Measurements from ENCODE around the gene LHFPL3. TPM values are rescaled to one million over a fixed set of nuclear protein-coding genes. Genes with fewer than 3 reads are reported as not detected.
A peak's percentile ranks its signal among the peaks of the same experiment; 100 is the strongest.

LHFPL3 gene
- total RNA-seq, 1 donor from 2014 or later: 0.30 TPM

DNA sequence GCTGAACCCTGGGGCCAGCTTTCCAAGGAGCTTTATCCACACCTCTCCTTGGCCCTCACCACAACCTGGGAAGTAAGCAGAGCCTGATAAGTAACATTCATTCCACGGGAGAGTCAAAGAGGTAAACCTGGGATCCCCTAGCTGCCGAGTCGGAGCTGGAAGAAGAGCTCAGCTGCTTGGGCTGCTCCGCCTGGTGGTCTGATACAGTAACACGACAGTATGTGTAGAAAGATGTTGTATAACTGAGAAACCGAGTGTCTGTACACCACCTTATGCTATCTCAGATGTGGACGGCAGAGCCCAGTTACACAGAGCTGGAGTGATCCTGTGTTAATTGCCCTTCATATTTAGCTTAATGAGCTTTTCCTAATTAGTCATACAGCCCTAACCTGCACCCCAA lies 534.3 kb downstream of the LHFPL3 start:
- peak; percentile 67 for DNase-seq (ENCODE audit: low spot score)
- no peaks in the 10 kb centered on the region for H3K36me3 ChIP-seq
- no peaks in the 10 kb centered on the region for H3K4me1 Mint-ChIP-seq
- H2AFZ ChIP-seq (replicated peaks): peak overlapping the region; percentile 32
- no peaks in the 10 kb centered on the region for H3K27me3 Mint-ChIP-seq (ENCODE audit: insufficient read depth, low read depth)
- H3K79me2 ChIP-seq (ENCODE audit: low read depth): no peaks in the 10 kb centered on the region
- no peak overlapping the region for H3K27ac Mint-ChIP-seq
- H3F3A ChIP-seq (ENCODE audit: low read depth): no peaks in the 10 kb centered on the region
- H3K27me3 ChIP-seq: peaks cover 27% of the 10 kb centered on the region
- H3K4me2 ChIP-seq: no peak overlapping the region
- no peaks in the 10 kb centered on the region for H3K4me1 ChIP-seq
- peaks cover 10% of the 10 kb centered on the region for H3K9me3 Mint-ChIP-seq
- H3K36me3 Mint-ChIP-seq: no peaks in the 10 kb centered on the region
- H3K9ac ChIP-seq: no peak overlapping the region
- TF ChIP-seq, protein P1, sequence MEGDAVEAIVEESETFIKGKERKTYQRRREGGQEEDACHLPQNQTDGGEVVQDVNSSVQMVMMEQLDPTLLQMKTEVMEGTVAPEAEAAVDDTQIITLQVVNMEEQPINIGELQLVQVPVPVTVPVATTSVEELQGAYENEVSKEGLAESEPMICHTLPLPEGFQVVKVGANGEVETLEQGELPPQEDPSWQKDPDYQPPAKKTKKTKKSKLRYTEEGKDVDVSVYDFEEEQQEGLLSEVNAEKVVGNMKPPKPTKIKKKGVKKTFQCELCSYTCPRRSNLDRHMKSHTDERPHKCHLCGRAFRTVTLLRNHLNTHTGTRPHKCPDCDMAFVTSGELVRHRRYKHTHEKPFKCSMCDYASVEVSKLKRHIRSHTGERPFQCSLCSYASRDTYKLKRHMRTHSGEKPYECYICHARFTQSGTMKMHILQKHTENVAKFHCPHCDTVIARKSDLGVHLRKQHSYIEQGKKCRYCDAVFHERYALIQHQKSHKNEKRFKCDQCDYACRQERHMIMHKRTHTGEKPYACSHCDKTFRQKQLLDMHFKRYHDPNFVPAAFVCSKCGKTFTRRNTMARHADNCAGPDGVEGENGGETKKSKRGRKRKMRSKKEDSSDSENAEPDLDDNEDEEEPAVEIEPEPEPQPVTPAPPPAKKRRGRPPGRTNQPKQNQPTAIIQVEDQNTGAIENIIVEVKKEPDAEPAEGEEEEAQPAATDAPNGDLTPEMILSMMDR (IDR thresholded peaks at IDR 0.05): peak; percentile 59
- TF ChIP-seq EZH2phosphoT487 (IDR thresholded peaks at IDR 0.05): no peak
- peaks cover 7% of the 10 kb centered on the region for H3K9me3 ChIP-seq (ENCODE audit: low read depth)
- no peak overlapping the region for H3K27ac ChIP-seq
- no peak overlapping the region for H3K4me3 ChIP-seq
- H3K4me3 Mint-ChIP-seq: no peak overlapping the region
- H4K20me1 ChIP-seq (ENCODE audit: low read depth): no peaks in the 10 kb centered on the region

DNA sequence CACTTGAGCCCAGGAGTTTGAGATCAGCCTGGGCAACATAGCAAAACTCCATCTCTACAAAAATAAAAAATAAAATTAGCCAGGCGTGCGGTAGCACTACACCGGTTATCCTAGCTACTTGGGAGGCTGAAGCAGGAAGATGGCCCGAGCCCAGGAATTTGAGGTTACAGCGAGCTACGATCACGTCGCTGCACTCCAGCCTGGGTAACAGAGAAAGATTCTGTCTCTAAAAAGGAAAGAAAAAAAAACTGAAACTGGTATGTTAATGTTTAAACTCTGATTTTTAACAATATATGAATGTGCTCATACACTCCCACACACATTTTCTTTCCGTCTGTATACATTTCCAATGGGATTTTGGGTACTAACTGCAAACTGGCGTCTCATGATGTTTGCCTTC lies 545.0 kb downstream of the LHFPL3 start:
- TF ChIP-seq EZH2phosphoT487 (IDR thresholded peaks at IDR 0.05): no peak
- no peak for TF ChIP-seq EZH2 (IDR thresholded peaks at IDR 0.05)
- TF ChIP-seq, protein P1 (IDR thresholded peaks at IDR 0.05): no peak
- H3K4me1 ChIP-seq: no peaks in the 10 kb centered on the region
- H3K36me3 Mint-ChIP-seq: no peaks in the 10 kb centered on the region
- no peak for DNase-seq (ENCODE audit: low spot score)
- no peak overlapping the region for H3K4me3 Mint-ChIP-seq
- no peaks in the 10 kb centered on the region for H3K27me3 ChIP-seq
- H3K9ac ChIP-seq: no peak overlapping the region
- H3K4me3 ChIP-seq: no peak overlapping the region
- no peak overlapping the region for H2AFZ ChIP-seq (replicated peaks)
- no peak overlapping the region for H3K4me2 ChIP-seq
- H3K27me3 Mint-ChIP-seq (ENCODE audit: insufficient read depth, low read depth): no peaks in the 10 kb centered on the region
- no peaks in the 10 kb centered on the region for H3K9me3 ChIP-seq (ENCODE audit: low read depth)
- H3K27ac ChIP-seq: no peak overlapping the region
- H3F3A ChIP-seq (ENCODE audit: low read depth): no peaks in the 10 kb centered on the region
- H3K4me1 Mint-ChIP-seq: no peaks in the 10 kb centered on the region
- no peaks in the 10 kb centered on the region for H3K79me2 ChIP-seq (ENCODE audit: low read depth)
- no peaks in the 10 kb centered on the region for H3K36me3 ChIP-seq
- H3K27ac Mint-ChIP-seq: no peak overlapping the region
- H4K20me1 ChIP-seq (ENCODE audit: low read depth): no peaks in the 10 kb centered on the region
- H3K9me3 Mint-ChIP-seq: no peaks in the 10 kb centered on the region

DNA sequence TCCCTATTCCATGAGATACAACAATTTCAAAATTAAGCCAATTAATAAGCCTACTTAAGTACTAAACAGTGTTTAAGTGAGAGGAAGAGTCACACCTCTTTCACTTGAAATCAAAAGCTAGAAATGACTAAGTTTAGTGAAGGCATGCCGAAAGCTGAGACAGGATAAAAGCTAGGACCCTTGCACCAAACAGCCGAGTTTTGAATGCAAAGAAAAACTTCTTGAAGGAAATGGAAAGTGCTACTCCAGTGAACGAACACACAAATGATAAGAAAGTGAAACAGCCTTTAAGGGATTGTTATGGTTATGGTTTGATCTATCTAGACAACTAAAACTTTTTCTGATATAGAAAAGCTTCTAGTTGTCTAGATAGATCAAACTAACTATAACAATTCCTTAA lies 550.2 kb downstream of the LHFPL3 start:
- no peaks in the 10 kb centered on the region for H3F3A ChIP-seq (ENCODE audit: low read depth)
- Mint-ChIP-seq H3K4me3 (no peak overlapping the region), H3K4me1 (peaks cover 2% of the 10 kb centered on the region), H3K27ac (no peak overlapping the region), H3K9me3 (peaks cover 10% of the 10 kb centered on the region), H3K36me3 (peaks cover 2% of the 10 kb centered on the region), H3K27me3 (ENCODE audit: insufficient read depth, low read depth) (peaks cover 2% of the 10 kb centered on the region)
- H3K36me3 ChIP-seq: no peaks in the 10 kb centered on the region
- H3K27me3 ChIP-seq: no peaks in the 10 kb centered on the region
- no peak overlapping the region for H2AFZ ChIP-seq (replicated peaks)
- no peak overlapping the region for H3K4me3 ChIP-seq
- no peak overlapping the region for H3K27ac ChIP-seq
- no peaks in the 10 kb centered on the region for H3K79me2 ChIP-seq (ENCODE audit: low read depth)
- no peaks in the 10 kb centered on the region for H3K4me1 ChIP-seq
- H3K4me2 ChIP-seq: no peak overlapping the region
- DNase-seq (ENCODE audit: low spot score): no peak
- no peak overlapping the region for H3K9ac ChIP-seq
- no peaks in the 10 kb centered on the region for H3K9me3 ChIP-seq (ENCODE audit: low read depth)
- TF ChIP-seq EZH2phosphoT487 (IDR thresholded peaks at IDR 0.05) (no peak), EZH2 (IDR thresholded peaks at IDR 0.05) (no peak)
- TF ChIP-seq, protein P1 (IDR thresholded peaks at IDR 0.05): no peak
- no peaks in the 10 kb centered on the region for H4K20me1 ChIP-seq (ENCODE audit: low read depth)
